H1 (cell line): Measurements from ENCODE around the gene KCNQ1. TPM values are rescaled to one million over a fixed set of nuclear protein-coding genes. Genes with fewer than 3 reads are reported as not detected.

Source experiments
- CTCF ChIA-PET: fragments of 300-600 bp; sonication (Branson Sonifier 250); formaldehyde crosslinking; loops from one replicate; lab custom pipeline; 2021; ENCODE audit not compliant: partially characterized antibody; lab: Charles Lee
- POLR2A ChIA-PET: fragments of 300-600 bp; sonication (Branson Sonifier 250); formaldehyde crosslinking; loops from one replicate; lab custom pipeline; 2021; ENCODE audit warnings: inconsistent platforms; ENCODE audit not compliant: partially characterized antibody; lab: Charles Lee
- DNase-seq, 2 experiments: peaks; one replicate each; pipeline versions ENCODE4 v3.0.0 to v3.0.0-alpha.2; 2010 to 2022; ENCODE audit warnings: low spot score in 2 of 2, low read depth in 1 of 2, mixed read lengths in 1 of 2
- FAIRE-seq: peaks from 2 replicates; lab custom pipeline; 2011; peaks lifted over from hg19 to GRCh38; lab: Jason Lieb, UNC
- H2AFZ ChIP-seq: 2 replicates; pipeline ENCODE4 v1.8.1; 2012; ENCODE audit warnings: low read length, inconsistent platforms
- H2AK5ac ChIP-seq: 2 replicates; pipeline ENCODE4 v1.6.1; 2013; ENCODE audit warnings: low read depth, low read length
- H2BK120ac ChIP-seq: replicated peaks from 2 replicates; pipeline ENCODE3; 2013; ENCODE audit warnings: low read depth, low read length, inconsistent platforms
- H2BK12ac ChIP-seq: 2 replicates; pipeline ENCODE4 v1.6.1; 2013; ENCODE audit warnings: low read depth, low read length
- H2BK15ac ChIP-seq: 2 replicates; pipeline ENCODE4 v1.6.1; 2013; ENCODE audit warnings: low read length
- H2BK20ac ChIP-seq: 2 replicates; pipeline ENCODE4 v1.6.1; 2013; ENCODE audit warnings: low read length
- H2BK5ac ChIP-seq: 2 replicates; pipeline ENCODE4 v1.6.1; 2013; ENCODE audit warnings: low read depth, low read length
- H3K14ac ChIP-seq: 2 replicates; pipeline ENCODE4 v1.6.1; 2013; ENCODE audit warnings: inconsistent platforms; ENCODE audit not compliant: insufficient read length
- H3K18ac ChIP-seq: 2 replicates; pipeline ENCODE4 v1.6.1; 2013; ENCODE audit warnings: low read length; ENCODE audit errors: extremely low read depth
- H3K23ac ChIP-seq: 2 replicates; pipeline ENCODE4 v1.6.1; 2013; ENCODE audit warnings: inconsistent platforms; ENCODE audit not compliant: insufficient read length
- H3K23me2 ChIP-seq: 2 replicates; pipeline ENCODE4 v1.6.1; 2013; ENCODE audit warnings: low read depth, low read length
- H3K27ac ChIP-seq: 2 replicates; pipeline ENCODE4 v1.6.1; 2011; ENCODE audit warnings: low read depth, low read length, inconsistent platforms
- H3K27me3 ChIP-seq, 4 experiments: replicated peaks in 1 of 4; 1 replicate in 1 of 4; 2 replicates in 3 of 4; pipeline versions ENCODE4 v1.6.1 to v1.8.1; 2011 to 2013; ENCODE audit warnings: low read length in 3 of 4, mild to moderate bottlenecking in 3 of 4, inconsistent platforms in 2 of 4, mixed read lengths in 2 of 4, moderate library complexity in 1 of 4; ENCODE audit not compliant: control insufficient read depth in 3 of 4, insufficient read depth in 3 of 4; ENCODE audit errors: extremely low read depth in 1 of 4
- H3K36me3 ChIP-seq, 4 experiments: 2 replicates each; pipeline versions ENCODE4 v1.6.1 to v1.8.1; 2011 to 2013; ENCODE audit warnings: mild to moderate bottlenecking in 4 of 4, low read length in 3 of 4, moderate library complexity in 2 of 4, control low read depth in 1 of 4, inconsistent platforms in 1 of 4; ENCODE audit not compliant: insufficient read depth in 4 of 4, control insufficient read depth in 2 of 4
- H3K4ac ChIP-seq: replicated peaks from 2 replicates; pipeline ENCODE3; 2013; ENCODE audit warnings: low read length, low read depth, mixed read lengths, inconsistent platforms; ENCODE audit not compliant: insufficient read length
- H3K4me1 ChIP-seq, 4 experiments: replicated peaks in 1 of 4; 1 replicate in 1 of 4; 2 replicates in 3 of 4; pipeline versions ENCODE4 v1.6.1 to v1.8.1; 2011 to 2013; ENCODE audit warnings: low read length in 3 of 4, inconsistent platforms in 2 of 4, mixed read lengths in 1 of 4; ENCODE audit not compliant: insufficient read depth in 4 of 4, control insufficient read depth in 3 of 4
- H3K4me2 ChIP-seq, 2 experiments: 2 replicates each; pipeline versions ENCODE4 v1.6.1 to v1.8.1; 2011 to 2013; ENCODE audit warnings: low read depth in 2 of 2, low read length in 2 of 2, control low read depth in 1 of 2, inconsistent platforms in 1 of 2, mild to moderate bottlenecking in 1 of 2; ENCODE audit not compliant: insufficient read depth in 1 of 2
- H3K4me3 ChIP-seq, 4 experiments: fragments of 200-600, 300-600 bp in 1 of 4; sonication (generic), shearing (Covaris generic), sonication (Bioruptor Twin) in 1 of 4; 2 replicates each; pipeline versions ENCODE4 v1.5.1 to v1.8.1; 2011 to 2016; ENCODE audit warnings: low read length in 4 of 4, low read depth in 3 of 4, control low read depth in 2 of 4, inconsistent platforms in 2 of 4, mild to moderate bottlenecking in 2 of 4, mixed read lengths in 1 of 4, moderate library complexity in 1 of 4; ENCODE audit not compliant: insufficient read depth in 2 of 4; ENCODE audit errors: extremely low read depth in 1 of 4
- H3K56ac ChIP-seq: replicated peaks from 2 replicates; pipeline ENCODE3; 2013; ENCODE audit warnings: low read depth, mild to moderate bottlenecking, mixed read lengths, low read length, inconsistent platforms; ENCODE audit not compliant: insufficient read length
- H3K79me1 ChIP-seq: 2 replicates; pipeline ENCODE4 v1.6.1; 2013; ENCODE audit warnings: low read depth, low read length, control low read depth
- H3K79me2 ChIP-seq, 2 experiments: 2 replicates each; pipeline versions ENCODE4 v1.6.1 to v1.8.1; 2012 to 2013; ENCODE audit warnings: low read length in 2 of 2, mild to moderate bottlenecking in 2 of 2, inconsistent platforms in 1 of 2; ENCODE audit not compliant: insufficient read depth in 2 of 2, control insufficient read depth in 1 of 2
- H3K9ac ChIP-seq, 4 experiments: replicated peaks in 1 of 4; 1 replicate in 1 of 4; 2 replicates in 3 of 4; pipeline versions ENCODE4 v1.6.1 to v1.8.1; 2011 to 2013; ENCODE audit warnings: low read depth in 3 of 4, low read length in 3 of 4, control low read depth in 2 of 4, mild to moderate bottlenecking in 2 of 4, moderate library complexity in 2 of 4, inconsistent platforms in 1 of 4; ENCODE audit errors: extremely low read depth in 1 of 4
- H3K9me3 ChIP-seq, 2 experiments: 2 replicates each; pipeline versions ENCODE4 v1.6.1 to v1.8.1; 2012 to 2013; ENCODE audit warnings: mild to moderate bottlenecking in 2 of 2, moderate library complexity in 2 of 2, control low read depth in 1 of 2, inconsistent platforms in 1 of 2, low read depth in 1 of 2, low read length in 1 of 2, mixed read lengths in 1 of 2; ENCODE audit not compliant: insufficient read depth in 2 of 2
- H4K20me1 ChIP-seq, 2 experiments: replicated peaks in 1 of 2; 2 replicates each; pipeline versions ENCODE3 to v1.8.1; 2011 to 2013; ENCODE audit warnings: inconsistent platforms in 2 of 2, low read length in 2 of 2, mild to moderate bottlenecking in 1 of 2; ENCODE audit not compliant: insufficient read depth in 2 of 2, control insufficient read depth in 1 of 2
- H4K5ac ChIP-seq: 2 replicates; pipeline ENCODE4 v1.6.1; 2013; ENCODE audit warnings: low read length, low read depth, mixed read lengths, inconsistent platforms; ENCODE audit not compliant: insufficient read length
- H4K8ac ChIP-seq: 2 replicates; pipeline ENCODE4 v1.8.0; 2013; ENCODE audit warnings: mild to moderate bottlenecking, moderate library complexity, low read length, inconsistent platforms; ENCODE audit not compliant: insufficient read depth; ENCODE audit errors: extremely low read depth
- H4K91ac ChIP-seq: replicated peaks from 2 replicates; pipeline ENCODE3; 2013; ENCODE audit warnings: low read length, mixed read lengths, inconsistent platforms; ENCODE audit not compliant: insufficient read length
- CTCF ChIP-seq, 3 experiments: IDR thresholded peaks; 1 replicate in 2 of 3; 2 replicates in 1 of 3; pipeline versions ENCODE4 v1.5.1 to v1.6.1; 2011; ENCODE audit warnings: low read length in 3 of 3, mild to moderate bottlenecking in 3 of 3, inconsistent platforms in 2 of 3, low read depth in 1 of 3, moderate library complexity in 1 of 3; ENCODE audit not compliant: insufficient read depth in 1 of 3; ENCODE audit errors: control extremely low read depth in 1 of 3
- RAD21 ChIP-seq, 2 experiments: IDR thresholded peaks in 1 of 2; conservative IDR thresholded peaks in 1 of 2; 2 replicates each; pipeline ENCODE4 v1.6.1; 2011; ENCODE audit warnings: low read depth in 2 of 2, low read length in 2 of 2, improper control_type of control experiment in 1 of 2, inconsistent platforms in 1 of 2, mild to moderate bottlenecking in 1 of 2, moderate library complexity in 1 of 2
- SP2 ChIP-seq: IDR thresholded peaks from 2 replicates; pipeline ENCODE4 v1.6.1; 2012; ENCODE audit warnings: mild to moderate bottlenecking, low read length, inconsistent platforms
- WGBS, 2 experiments: shearing (Covaris generic) in 1 of 2; methylation state at CpG; one replicate each; pipeline versions ENCODE4 v1.1.6 to v1.1.7; 2013 to 2015; ENCODE audit warnings: low lambda C conversion rate in 2 of 2, mixed read lengths in 2 of 2, inconsistent platforms in 1 of 2, low coverage in 1 of 2, missing lambda C conversion rate in 1 of 2; ENCODE audit not compliant: insufficient replicate concordance in 2 of 2, insufficient coverage in 1 of 2, insufficient read length in 1 of 2; ENCODE audit errors: extremely low coverage in 1 of 2, missing lambda C conversion rate in 1 of 2; 5-methylcytosine and 5-hydroxymethylcytosine counted together
- polyA plus RNA-seq, 7 experiments: library from polyadenylated mRNA; depleted of rRNA in 3 of 7; stranded (reverse) in 5 of 7; unstranded in 2 of 7; fragments of >200 nt in 5 of 7; fragments of 200-250 nt in 2 of 7; gene quantifications; 1 replicate in 5 of 7; 2 replicates in 1 of 7; 4 replicates in 1 of 7; pipeline versions ENCODE4 v1.2.1 to v1.2.3, GENCODE V29; 2011 to 2013; ENCODE audit warnings: missing spikeins in 2 of 7, mixed read lengths in 2 of 7
- total RNA-seq: library from RNA; stranded (reverse); fragmentation: NEBNext Ultra II Directional; extraction: Animal tissue kit (Norgen Biotek cat#: 25700); gene quantifications from 2 replicates; pipeline ENCODE4 v1.2.1, GENCODE V29; 2021

Gene KCNQ1
- total and polyA plus RNA-seq, 2 of the 8 experiments (the other 6 are each of a cell fraction or from before 2014, with no cell fraction given): 1.9 to 2.0 TPM

- Histone ChIP-seq H2BK15ac (no peak overlapping the region), H3K18ac (no peak overlapping the region), H3K4me3 (no peak overlapping the region), H4K20me1 (peaks cover 0 to 2% of the 10 kb centered on the region in 2 experiments), H4K8ac (no peak overlapping the region), H2BK5ac (no peak overlapping the region), H3K56ac (no peak overlapping the region), H3K27me3 (peaks cover 7 to 51% (median 36%) of the 10 kb centered on the region in 4 experiments), H3K79me2 (no peaks in the 10 kb centered on the region), H2BK120ac (no peak overlapping the region), H3K4ac (no peak overlapping the region), H3K36me3 (no peaks in the 10 kb centered on the region), H3K23ac (no peak overlapping the region), H3K79me1 (no peaks in the 10 kb centered on the region), H3K4me1 (peaks cover 0 to 18% (median 7%) of the 10 kb centered on the region in 4 experiments; a peak in 6 of 7 replicates), H3K14ac (no peak overlapping the region), H3K9me3 (no peaks in the 10 kb centered on the region; a peak in 1 of 4 replicates), H2BK12ac (no peak overlapping the region), H2AK5ac (no peak overlapping the region), H3K23me2 (peaks cover 6% of the 10 kb centered on the region; the same call in 1 of the 2 replicates), H2AFZ (no peak overlapping the region), H2BK20ac (no peak overlapping the region), H3K27ac (no peak overlapping the region), H4K91ac (no peak overlapping the region), H3K9ac (no peak overlapping the region), H3K4me2 (no peak overlapping the region), H4K5ac (no peak overlapping the region)
- TF ChIP-seq RAD21 (IDR thresholded peaks at IDR 0.05 in 1 of 2, conservative IDR thresholded peaks at IDR 0.05 in 1 of 2; ENCODE audit: low read depth in 2 of 2, low read length in 2 of 2) (peak in 1 of 2 experiments; percentile 19; a peak in 1 of 4 replicates), CTCF (IDR thresholded peaks at IDR 0.05; ENCODE audit: control extremely low read depth in 1 of 3, insufficient read depth in 1 of 3, low read depth in 1 of 3, low read length in 3 of 3) (peak in 2 of 3 experiments; percentile 28 to 44; a peak in 2 of 4 replicates), SP2 (no peak)
- ChIA-PET POLR2A (no interaction called here), CTCF (interaction anchor here (0.7 to 3.1 kb wide), 10 partner anchors 10 to 324 kb away, joined by 3 to 22 read pairs (median 4); partner anchors contain the start of gene CDKN1C)
- WGBS, 2 experiments: 81% methylated on average over 9 of the region's 11 CpGs; no CpG with 5 or more reads in 1 of the 2 experiments
- DNase-seq (no peak), FAIRE-seq (no peak)
These were observed 412.5 kb downstream of the KCNQ1 start for GRCh38 chr11:2857276-2857675.
